Neuronal stem cell (in vitro differentiated cells): ENCODE data around the gene KRT12.
"Not testable (repeated sequence)": the region's sequence is repeated elsewhere in the genome, so short reads cannot be mapped to it uniquely, and the experiment has no call there.

ENCODE experiments used
- DNase-seq: peaks from one replicate; pipeline ENCODE4 v3.0.0-alpha.2; 2013; ENCODE audit warnings: low spot score
- H2AFZ ChIP-seq: one replicate; pipeline ENCODE4 v1.6.1; 2013; ENCODE audit warnings: mild to moderate bottlenecking, low read length, inconsistent platforms
- H2AK5ac ChIP-seq: 2 replicates; pipeline ENCODE4 v1.6.1; 2013; ENCODE audit warnings: low read depth, mild to moderate bottlenecking, inconsistent platforms, low read length, moderate library complexity, mixed read lengths
- H2BK120ac ChIP-seq: 2 replicates; pipeline ENCODE4 v1.6.1; 2013; ENCODE audit warnings: low read depth, mild to moderate bottlenecking, inconsistent platforms, low read length, moderate library complexity, mixed read lengths
- H2BK12ac ChIP-seq: one replicate; pipeline ENCODE4 v1.6.1; 2013; ENCODE audit warnings: low read length, inconsistent platforms
- H2BK15ac ChIP-seq: 2 replicates; pipeline ENCODE4 v1.6.1; 2013; ENCODE audit warnings: mild to moderate bottlenecking, low read length, inconsistent platforms, mixed read lengths
- H2BK5ac ChIP-seq: one replicate; pipeline ENCODE4 v1.6.1; 2013; ENCODE audit warnings: inconsistent platforms, mild to moderate bottlenecking, low read length, moderate library complexity
- H3K14ac ChIP-seq: one replicate; pipeline ENCODE4 v1.6.1; 2013; ENCODE audit warnings: low read length, inconsistent platforms
- H3K18ac ChIP-seq: 2 replicates; pipeline ENCODE4 v1.6.1; 2013; ENCODE audit warnings: low read length, inconsistent platforms
- H3K23ac ChIP-seq: 2 replicates; pipeline ENCODE4 v1.6.1; 2013; ENCODE audit warnings: low read depth, mild to moderate bottlenecking, mixed read lengths, low read length, inconsistent platforms; ENCODE audit not compliant: poor library complexity
- H3K27ac ChIP-seq: replicated peaks from 3 replicates; pipeline ENCODE4 v1.5.1; 2013; ENCODE audit warnings: low read length, inconsistent platforms
- H3K27me3 ChIP-seq, 3 experiments: 2 replicates each; pipeline ENCODE4 v1.6.1; 2013; ENCODE audit warnings: low read length in 3 of 3, mild to moderate bottlenecking in 2 of 3, inconsistent platforms in 1 of 3, low read depth in 1 of 3, mixed read lengths in 1 of 3, moderate library complexity in 1 of 3; ENCODE audit not compliant: control insufficient read depth in 3 of 3, insufficient read depth in 3 of 3
- H3K36me3 ChIP-seq, 2 donors: replicated peaks in 1 of 2; 2 replicates each; pipeline ENCODE4 v1.6.1; 2013; ENCODE audit warnings: low read length in 2 of 2; ENCODE audit not compliant: control insufficient read depth in 2 of 2, insufficient read depth in 2 of 2
- H3K4ac ChIP-seq: 2 replicates; pipeline ENCODE4 v1.6.1; 2013; ENCODE audit warnings: inconsistent platforms, mild to moderate bottlenecking, low read length, moderate library complexity
- H3K4me1 ChIP-seq, 2 donors: 1 replicate in 1 of 2; 2 replicates in 1 of 2; pipeline ENCODE4 v1.6.1; 2013; ENCODE audit warnings: low read length in 2 of 2, low read depth in 1 of 2; ENCODE audit not compliant: control insufficient read depth in 2 of 2, insufficient read depth in 1 of 2
- H3K4me2 ChIP-seq: one replicate; pipeline ENCODE4 v1.6.1; 2013; ENCODE audit warnings: mild to moderate bottlenecking, low read length, inconsistent platforms; ENCODE audit not compliant: insufficient read depth, poor library complexity, severe bottlenecking
- H3K4me3 ChIP-seq, 2 donors: 2 replicates each; pipeline ENCODE4 v1.5.1; 2013; ENCODE audit warnings: low read length in 2 of 2, mild to moderate bottlenecking in 2 of 2, inconsistent platforms in 1 of 2, moderate library complexity in 1 of 2
- H3K79me1 ChIP-seq: one replicate; pipeline ENCODE4 v1.6.1; 2013; ENCODE audit warnings: low read depth, mild to moderate bottlenecking, inconsistent platforms, low read length, moderate library complexity
- H3K9ac ChIP-seq: one replicate; pipeline ENCODE4 v1.6.1; 2013; ENCODE audit warnings: mild to moderate bottlenecking, low read depth, low read length, inconsistent platforms; ENCODE audit not compliant: poor library complexity
- H3K9me3 ChIP-seq, 2 donors: replicated peaks in 1 of 2; 2 replicates each; pipeline versions ENCODE3 to v1.6.1; 2013; ENCODE audit warnings: low read length in 2 of 2, mild to moderate bottlenecking in 2 of 2, inconsistent platforms in 1 of 2, low read depth in 1 of 2, mixed read lengths in 1 of 2, moderate library complexity in 1 of 2; ENCODE audit not compliant: control insufficient read depth in 2 of 2, insufficient read depth in 1 of 2
- H4K8ac ChIP-seq: one replicate; pipeline ENCODE4 v1.6.1; 2013; ENCODE audit warnings: low read depth, mild to moderate bottlenecking, inconsistent platforms, low read length, moderate library complexity
- H4K91ac ChIP-seq: one replicate; pipeline ENCODE4 v1.6.1; 2013; ENCODE audit warnings: low read length, low read depth, mild to moderate bottlenecking, inconsistent platforms; ENCODE audit not compliant: poor library complexity
- WGBS, 2 donors: extraction: QIAGEN DNeasy Blood & Tissue Kit; methylation state at CpG; one replicate each; pipeline ENCODE4 v1.1.7; 2013; ENCODE audit warnings: missing lambda C conversion rate in 2 of 2, mixed read lengths in 1 of 2; ENCODE audit not compliant: insufficient read length in 2 of 2, insufficient replicate concordance in 1 of 2; ENCODE audit errors: extremely low coverage in 2 of 2; 5-methylcytosine and 5-hydroxymethylcytosine counted together

The KRT12 gene

GRCh38 chr17:40858667-40859066 is 8.4 kb downstream of the KRT12 start:
- not testable (repeated sequence) for H3K79me1 ChIP-seq, H2BK12ac ChIP-seq, H2BK15ac ChIP-seq, H3K4me3 ChIP-seq, H2BK120ac ChIP-seq, H3K18ac ChIP-seq, H3K4me1 ChIP-seq, H3K4me2 ChIP-seq, H3K36me3 ChIP-seq, H2BK5ac ChIP-seq, H3K14ac ChIP-seq, H2AFZ ChIP-seq, H4K8ac ChIP-seq, H2AK5ac ChIP-seq, H3K9me3 ChIP-seq, DNase-seq, H3K4ac ChIP-seq, H4K91ac ChIP-seq, H3K27me3 ChIP-seq, H3K23ac ChIP-seq, H3K9ac ChIP-seq, H3K27ac ChIP-seq
- WGBS, 2 donors = no CpG with 5 or more reads among the region's 2 CpGs

GRCh38 chr17:40857535-40857934 is 9.5 kb downstream of the KRT12 start:
- Histone ChIP-seq H3K14ac (no peak overlapping the region), H3K27me3 (peaks cover 0 to 2% (median 0%) of the 10 kb centered on the region in 3 experiments), H3K4me3 (no peak overlapping the region), H3K18ac (no peak overlapping the region), H3K79me1 (no peaks in the 10 kb centered on the region), H3K36me3 (no peaks in the 10 kb centered on the region), H2AFZ (no peak overlapping the region), H3K9me3 (no peaks in the 10 kb centered on the region), H4K8ac (no peak overlapping the region), H2AK5ac (no peak overlapping the region), H3K27ac (no peak overlapping the region), H2BK5ac (no peak overlapping the region), H3K9ac (no peak overlapping the region), H3K4me2 (no peak overlapping the region), H2BK12ac (no peak overlapping the region), H4K91ac (no peak overlapping the region), H3K4ac (no peak overlapping the region), H2BK15ac (no peak overlapping the region), H3K4me1 (no peaks in the 10 kb centered on the region), H2BK120ac (no peak overlapping the region), H3K23ac (no peak overlapping the region)
- no peak for DNase-seq
- WGBS, 2 donors = no CpG with 5 or more reads among the region's 5 CpGs

GRCh38 chr17:40854175-40854814 is 12.7 kb downstream of the KRT12 start:
- Histone ChIP-seq H2BK15ac (no peak overlapping the region), H4K8ac (no peak overlapping the region), H2AFZ (no peak overlapping the region), H3K9ac (no peak overlapping the region), H3K4me3 (no peak overlapping the region), H2BK5ac (no peak overlapping the region), H3K27ac (no peak overlapping the region), H3K36me3 (no peaks in the 10 kb centered on the region), H2BK120ac (no peak overlapping the region), H2BK12ac (no peak overlapping the region), H4K91ac (no peak overlapping the region), H3K9me3 (no peaks in the 10 kb centered on the region), H2AK5ac (no peak overlapping the region), H3K4me1 (no peaks in the 10 kb centered on the region), H3K27me3 (no peaks in the 10 kb centered on the region), H3K79me1 (no peaks in the 10 kb centered on the region), H3K14ac (no peak overlapping the region), H3K4me2 (no peak overlapping the region), H3K4ac (no peak overlapping the region), H3K23ac (no peak overlapping the region), H3K18ac (no peak overlapping the region)
- DNase-seq = no peak
- WGBS, 2 donors = no CpG with 5 or more reads among the region's 6 CpGs

GRCh38 chr17:40852364-40852763 is 14.7 kb downstream of the KRT12 start:
- Histone ChIP-seq H3K9me3 (no peaks in the 10 kb centered on the region), H3K36me3 (no peaks in the 10 kb centered on the region), H3K18ac (no peak overlapping the region), H2BK12ac (no peak overlapping the region), H3K79me1 (no peaks in the 10 kb centered on the region), H3K9ac (no peak overlapping the region), H3K23ac (no peak overlapping the region), H3K4me2 (no peak overlapping the region), H2AK5ac (no peak overlapping the region), H4K8ac (no peak overlapping the region), H3K4me1 (no peaks in the 10 kb centered on the region), H3K14ac (no peak overlapping the region), H3K27ac (no peak overlapping the region), H2BK5ac (no peak overlapping the region), H3K4ac (no peak overlapping the region), H2AFZ (no peak overlapping the region), H2BK120ac (no peak overlapping the region), H4K91ac (no peak overlapping the region), H2BK15ac (no peak overlapping the region), H3K4me3 (no peak overlapping the region), H3K27me3 (no peaks in the 10 kb centered on the region)
- DNase-seq = no peak
- WGBS, 2 donors = no CpG with 5 or more reads among the region's 1 CpG
